ENCODE results near the gene NRGN.

- TF ChIP-seq CTCF (IDR thresholded peaks at IDR 0.05), result no peak
- no peak for TF ChIP-seq POLR2A (IDR thresholded peaks at IDR 0.05)
These were observed 11.6 kb upstream of the NRGN start for GRCh38 chr11:124728134-124728533.

Data from gastroesophageal sphincter (tissue), 3 donors.